HAP-1 (cell line): ENCODE measurements around the gene APBB1IP.
"Not testable (repeated sequence)": the region's sequence is repeated elsewhere in the genome, so short reads cannot be mapped to it uniquely, and the experiment has no call there.

Experiments
- DNase-seq, 2 experiments: peaks; one replicate each; pipeline ENCODE4 v3.0.0-alpha.2; 2016 to 2020; ENCODE audit warnings: low spot score in 2 of 2
- H3K27me3 ChIP-seq: fragments of 250-450 bp; sonication (Bioruptor Pico); 2 replicates; pipeline ENCODE4 v1.5.1; 2020; ENCODE audit warnings: low read depth, mild to moderate bottlenecking, moderate library complexity
- H3K36me3 ChIP-seq: fragments of 250-450 bp; sonication (Bioruptor Pico); replicated peaks from 2 replicates; pipeline ENCODE4 v1.5.1; 2020; ENCODE audit warnings: mild to moderate bottlenecking
- H3K4me1 ChIP-seq: fragments of 250-450 bp; sonication (Bioruptor Pico); 2 replicates; pipeline ENCODE4 v1.5.1; 2020; ENCODE audit warnings: mild to moderate bottlenecking
- H3K4me3 ChIP-seq: fragments of 250-450 bp; sonication (Bioruptor Pico); 2 replicates; pipeline ENCODE4 v1.5.1; 2020; ENCODE audit warnings: mild to moderate bottlenecking, moderate library complexity
- H3K9me3 ChIP-seq: fragments of 250-450 bp; sonication (Bioruptor Pico); 2 replicates; pipeline ENCODE4 v1.5.1; 2020; ENCODE audit warnings: mild to moderate bottlenecking, moderate library complexity
- in situ Hi-C: fragments of 300-500 bp; cut with MboI; formaldehyde crosslinking; loops from 3 replicates; pipeline ENCODE4 v1.14.3; 2020; ENCODE audit warnings: low sequenced_read_pairs, inconsistent platforms, mixed read lengths

Gene APBB1IP

DNA sequence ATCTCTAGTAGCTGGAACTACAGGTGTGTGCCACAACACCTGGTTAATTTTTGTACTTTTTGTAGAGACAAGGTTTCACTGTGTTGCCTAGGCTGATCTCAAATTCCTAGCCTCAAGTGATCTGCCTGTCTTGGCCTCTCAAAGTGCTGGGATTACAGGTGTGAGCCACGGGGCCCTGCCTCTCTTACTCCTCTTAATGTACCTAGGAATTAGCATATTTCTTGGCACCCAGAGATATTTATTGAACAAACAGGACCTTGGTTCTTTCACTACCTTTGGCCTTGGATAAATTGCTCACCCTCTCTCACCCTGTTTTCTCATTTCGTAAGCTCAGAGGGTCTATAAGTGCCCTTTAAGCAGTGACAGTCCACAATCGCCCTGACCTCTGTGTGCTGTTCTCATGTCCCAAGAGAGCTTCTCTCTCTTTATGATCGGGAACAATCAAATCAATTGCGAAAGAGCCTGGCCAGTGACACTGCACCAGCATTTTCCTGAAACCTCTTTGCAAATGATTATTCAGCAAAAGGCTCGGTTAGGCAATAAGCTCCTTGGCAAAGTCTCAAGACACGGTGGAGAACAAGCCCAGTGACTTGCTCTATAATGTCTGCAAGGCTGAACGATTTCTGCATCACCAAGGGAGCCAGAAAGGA, 117.7 kb downstream of the APBB1IP start:
- no peaks in the 10 kb centered on the region for H3K27me3 ChIP-seq
- H3K36me3 ChIP-seq, result no peaks in the 10 kb centered on the region
- DNase-seq, result no peak
- no peaks in the 10 kb centered on the region for H3K9me3 ChIP-seq
- in situ Hi-C loops, result loop anchor here (10.0 to 25.0 kb wide), 2 partner anchors 221 to 819 kb away; no protein-coding TSS in a partner anchor
- H3K4me3 ChIP-seq, result no peak overlapping the region
- H3K4me1 ChIP-seq, result peaks cover 6% of the 10 kb centered on the region

DNA sequence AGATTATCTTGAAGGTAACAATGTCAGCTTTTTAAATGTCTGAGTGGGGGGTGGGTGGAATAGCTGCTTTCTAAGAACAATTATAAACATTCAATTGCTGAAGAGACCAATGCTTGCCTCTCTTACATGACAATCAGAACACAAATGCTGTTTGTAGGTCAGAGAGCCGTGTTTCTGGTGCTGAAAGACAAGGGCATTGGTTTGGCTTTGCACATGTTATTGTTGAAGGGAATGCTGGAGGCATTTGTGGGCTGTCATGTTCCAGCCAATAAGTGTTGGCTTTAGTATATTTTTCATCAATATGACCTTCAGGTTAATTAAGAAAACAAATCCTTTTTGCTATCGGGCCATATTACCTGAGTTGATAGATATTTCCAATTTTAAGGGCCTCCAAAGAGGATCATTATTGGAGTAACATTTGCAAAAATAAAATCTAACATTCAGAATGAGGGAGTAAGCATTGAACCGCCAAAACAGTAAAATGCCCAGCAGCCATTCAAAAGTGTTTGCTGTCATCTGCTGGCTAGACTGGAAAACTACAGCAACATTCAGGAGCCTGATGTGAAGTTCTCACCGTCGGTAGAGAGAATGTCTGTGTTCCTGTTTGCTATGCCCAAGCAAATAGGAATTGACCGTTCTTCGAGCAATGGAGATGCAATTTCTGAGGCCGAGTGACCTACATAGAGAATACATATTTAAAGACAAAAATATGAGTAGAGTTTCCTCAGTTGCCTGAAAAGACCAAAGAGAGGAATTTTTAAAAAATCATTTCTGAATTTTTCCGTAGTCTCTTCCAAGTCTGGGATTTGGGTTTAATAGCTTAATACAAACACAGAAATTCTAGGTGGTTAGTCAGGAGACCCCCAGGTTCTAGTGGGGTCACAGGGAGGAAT, 118.9 kb downstream of the APBB1IP start:
- Histone ChIP-seq H3K4me1 (peaks cover 6% of the 10 kb centered on the region), H3K9me3 (no peaks in the 10 kb centered on the region), H3K4me3 (no peak overlapping the region), H3K36me3 (no peaks in the 10 kb centered on the region), H3K27me3 (no peaks in the 10 kb centered on the region)
- peak; percentile 28 to 47 for DNase-seq
- in situ Hi-C loops, result loop anchor here (10.0 to 25.0 kb wide), 2 partner anchors 222 to 820 kb away; no protein-coding TSS in a partner anchor

DNA sequence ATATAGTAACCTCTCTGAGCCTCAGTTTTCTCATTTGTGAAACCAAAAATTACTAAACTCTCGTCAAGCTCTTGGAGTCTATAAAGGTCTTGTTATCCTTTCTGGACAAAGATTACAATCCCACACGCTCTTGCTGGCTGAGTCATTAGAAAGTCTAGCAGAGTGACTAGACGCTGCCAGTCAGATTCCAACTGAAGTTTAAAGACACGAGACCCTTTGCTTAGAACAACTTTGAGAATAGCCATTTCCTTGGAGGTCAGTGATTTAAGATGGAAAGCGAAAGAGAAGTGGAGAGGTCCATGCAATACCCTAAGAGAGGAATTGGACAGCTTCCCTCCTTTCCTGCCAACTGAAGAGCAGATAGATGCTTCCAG, 119.5 kb downstream of the APBB1IP start:
- no peak overlapping the region for H3K4me3 ChIP-seq
- no peaks in the 10 kb centered on the region for H3K27me3 ChIP-seq
- in situ Hi-C loops, result loop anchor here (10.0 to 25.0 kb wide), 2 partner anchors 223 to 820 kb away; no protein-coding TSS in a partner anchor
- H3K9me3 ChIP-seq, result no peaks in the 10 kb centered on the region
- peaks cover 6% of the 10 kb centered on the region for H3K4me1 ChIP-seq
- no peak for DNase-seq
- H3K36me3 ChIP-seq, result no peaks in the 10 kb centered on the region

- in situ Hi-C loops, result loop anchor here (25.0 kb wide), 1 partner anchor 829 kb away; no protein-coding TSS in a partner anchor
- no peak for DNase-seq
- no peaks in the 10 kb centered on the region for H3K36me3 ChIP-seq
Observed at GRCh38 chr10:26566525-26567350, 128.6 kb downstream of the APBB1IP start.

GRCh38 chr10:26567351-26567721, 129.2 kb downstream of the APBB1IP start:
- Histone ChIP-seq H3K36me3 (no peaks in the 10 kb centered on the region), H3K27me3 (no peaks in the 10 kb centered on the region), H3K4me3 (no peak overlapping the region), H3K4me1 (no peaks in the 10 kb centered on the region), H3K9me3 (no peaks in the 10 kb centered on the region)
- in situ Hi-C loops, result loop anchor here (25.0 kb wide), 1 partner anchor 830 kb away; no protein-coding TSS in a partner anchor
- no peak for DNase-seq

More at GRCh38 chr10:26566525-26567350, 128.6 kb downstream of the APBB1IP start:
- H3K27me3 ChIP-seq, result no peaks in the 10 kb centered on the region
- H3K9me3 ChIP-seq, result no peaks in the 10 kb centered on the region
- no peak overlapping the region for H3K4me3 ChIP-seq
- no peaks in the 10 kb centered on the region for H3K4me1 ChIP-seq

DNA sequence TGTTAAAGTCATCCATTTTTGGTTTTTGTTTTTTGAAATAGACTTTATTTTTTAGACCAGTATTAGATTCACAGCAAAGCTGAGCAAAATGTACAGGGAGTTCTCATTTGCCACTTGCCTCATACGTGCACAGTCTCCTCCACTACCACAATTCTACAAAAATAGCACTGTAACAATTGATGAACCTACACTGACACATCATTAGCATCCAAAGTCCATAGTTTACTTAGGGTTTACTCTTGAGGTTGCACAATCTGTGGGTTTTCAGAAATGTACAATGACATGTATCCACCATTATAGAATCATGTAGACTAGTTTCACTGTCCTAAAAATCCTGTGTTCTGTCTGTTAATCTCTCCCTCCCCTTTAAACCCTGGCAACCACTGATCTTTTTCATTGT, 133.5 kb downstream of the APBB1IP start:
- DNase-seq, result no peak
- no peaks in the 10 kb centered on the region for H3K36me3 ChIP-seq
- in situ Hi-C loops, result loop anchor here (25.0 kb wide), 1 partner anchor 834 kb away; no protein-coding TSS in a partner anchor

DNA sequence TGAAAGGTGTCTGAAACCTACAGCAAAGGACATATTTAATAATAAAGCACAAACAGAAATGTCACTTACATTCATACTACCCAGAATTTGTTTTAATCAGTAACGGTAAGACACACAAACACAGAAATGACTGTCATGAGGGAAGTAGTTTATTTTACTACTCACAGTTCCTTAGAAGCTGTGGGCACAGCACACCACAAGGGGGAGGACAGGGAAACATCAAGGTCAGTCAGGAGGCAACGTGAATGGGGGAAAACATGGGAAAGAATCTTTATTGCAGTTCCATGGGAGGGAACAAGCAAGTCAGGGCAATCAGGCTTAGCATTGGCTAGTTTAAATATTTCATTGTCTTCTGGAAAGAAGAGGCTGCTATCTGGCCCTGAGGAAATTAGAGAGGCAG, 135.5 kb downstream of the APBB1IP start:
- Histone ChIP-seq H3K9me3 (no peaks in the 10 kb centered on the region), H3K4me1 (no peaks in the 10 kb centered on the region), H3K36me3 (no peaks in the 10 kb centered on the region), H3K27me3 (no peaks in the 10 kb centered on the region), H3K4me3 (no peak overlapping the region)
- in situ Hi-C loops, result loop anchor here (25.0 kb wide), 1 partner anchor 836 kb away; no protein-coding TSS in a partner anchor
- no peak for DNase-seq

More for the DNA sequence above, 133.5 kb downstream of the APBB1IP start:
- no peaks in the 10 kb centered on the region for H3K9me3 ChIP-seq
- no peaks in the 10 kb centered on the region for H3K4me1 ChIP-seq
- no peaks in the 10 kb centered on the region for H3K27me3 ChIP-seq
- H3K4me3 ChIP-seq, result no peak overlapping the region

GRCh38 chr10:26574783-26575182, 136.6 kb downstream of the APBB1IP start:
- Histone ChIP-seq H3K9me3 (no peaks in the 10 kb centered on the region), H3K4me1 (no peaks in the 10 kb centered on the region), H3K36me3 (no peaks in the 10 kb centered on the region), H3K27me3 (no peaks in the 10 kb centered on the region), H3K4me3 (no peak overlapping the region)
- no peak for DNase-seq
- in situ Hi-C loops, result loop anchor here (25.0 kb wide), 1 partner anchor 837 kb away; no protein-coding TSS in a partner anchor

DNA sequence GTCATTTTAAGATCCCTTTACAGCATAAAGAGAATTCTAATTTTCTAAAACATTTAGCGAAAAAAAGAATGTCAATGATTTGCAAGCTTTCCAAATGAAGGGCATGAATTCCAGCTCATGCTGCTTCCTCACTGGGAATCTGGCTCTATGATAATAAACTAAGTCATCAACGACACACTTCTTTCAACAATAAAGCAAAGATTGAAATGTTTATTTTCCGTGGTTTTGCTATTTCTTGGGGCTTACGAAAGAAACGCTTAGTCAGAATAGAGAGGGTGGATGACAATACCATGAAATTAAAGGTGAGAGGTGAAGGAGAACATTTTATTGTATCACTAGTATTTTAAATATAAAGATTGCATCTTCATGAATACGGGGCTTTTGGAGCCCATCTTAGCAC, 140.2 kb downstream of the APBB1IP start:
- in situ Hi-C loops, H3K9me3 ChIP-seq, H3K36me3 ChIP-seq, H3K4me1 ChIP-seq, DNase-seq, H3K27me3 ChIP-seq, H3K4me3 ChIP-seq: not testable (repeated sequence)

GRCh38 chr10:26579256-26580063, 141.3 kb downstream of the APBB1IP start:
- no peaks in the 10 kb centered on the region for H3K4me1 ChIP-seq
- H3K27me3 ChIP-seq, result no peaks in the 10 kb centered on the region
- no peaks in the 10 kb centered on the region for H3K36me3 ChIP-seq
- H3K4me3 ChIP-seq, result no peak overlapping the region
- in situ Hi-C loops, result no loop called here
- H3K9me3 ChIP-seq, result no peaks in the 10 kb centered on the region
- DNase-seq, result no peak

DNA sequence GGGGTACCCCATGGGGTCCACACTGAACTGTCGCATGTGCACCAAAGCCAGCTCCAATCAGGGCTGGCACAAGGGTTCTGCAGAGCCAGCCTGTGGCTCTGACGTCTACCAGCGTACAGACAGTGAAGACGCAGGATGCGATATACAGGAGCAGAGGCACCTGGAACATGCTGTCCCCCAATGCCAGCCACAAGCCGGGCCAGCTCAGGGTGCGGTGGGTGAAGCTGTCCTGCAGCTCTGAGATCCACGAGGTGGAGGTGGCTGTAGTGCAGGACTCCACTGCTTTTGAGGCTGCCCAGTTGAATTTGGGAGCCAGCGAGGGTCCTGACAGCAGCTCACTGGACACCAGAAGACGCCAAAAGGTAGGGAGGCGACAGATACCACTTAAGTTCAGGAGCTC, 148.1 kb downstream of the APBB1IP start:
- in situ Hi-C loops, result no loop called here
- DNase-seq, result no peak
- no peak overlapping the region for H3K4me3 ChIP-seq
- H3K9me3 ChIP-seq, result no peaks in the 10 kb centered on the region
- no peaks in the 10 kb centered on the region for H3K4me1 ChIP-seq
- H3K36me3 ChIP-seq, result no peaks in the 10 kb centered on the region
- H3K27me3 ChIP-seq, result no peaks in the 10 kb centered on the region

GRCh38 chr10:26588611-26589010, 150.5 kb downstream of the APBB1IP start:
- in situ Hi-C loops, result no loop called here
- DNase-seq, result no peak

GRCh38 chr10:26589813-26590212, 151.7 kb downstream of the APBB1IP start:
- H3K4me1 ChIP-seq, H3K36me3 ChIP-seq, H3K4me3 ChIP-seq, DNase-seq, in situ Hi-C loops, H3K27me3 ChIP-seq, H3K9me3 ChIP-seq: not testable (repeated sequence)

More at GRCh38 chr10:26588611-26589010, 150.5 kb downstream of the APBB1IP start:
- no peaks in the 10 kb centered on the region for H3K4me1 ChIP-seq
- no peaks in the 10 kb centered on the region for H3K27me3 ChIP-seq
- H3K9me3 ChIP-seq, result no peaks in the 10 kb centered on the region
- no peaks in the 10 kb centered on the region for H3K36me3 ChIP-seq
- no peak overlapping the region for H3K4me3 ChIP-seq
